ENCODE measurements around the gene TMEM52. TPM values are rescaled to one million over a fixed set of nuclear protein-coding genes. Genes with fewer than 3 reads are reported as not detected.

TMEM52 gene
- total and polyA plus RNA-seq, 2 donors (not counting 3 experiments of a cell fraction or from before 2014, with no cell fraction given) = 1.6 to 1.7 TPM

DNA sequence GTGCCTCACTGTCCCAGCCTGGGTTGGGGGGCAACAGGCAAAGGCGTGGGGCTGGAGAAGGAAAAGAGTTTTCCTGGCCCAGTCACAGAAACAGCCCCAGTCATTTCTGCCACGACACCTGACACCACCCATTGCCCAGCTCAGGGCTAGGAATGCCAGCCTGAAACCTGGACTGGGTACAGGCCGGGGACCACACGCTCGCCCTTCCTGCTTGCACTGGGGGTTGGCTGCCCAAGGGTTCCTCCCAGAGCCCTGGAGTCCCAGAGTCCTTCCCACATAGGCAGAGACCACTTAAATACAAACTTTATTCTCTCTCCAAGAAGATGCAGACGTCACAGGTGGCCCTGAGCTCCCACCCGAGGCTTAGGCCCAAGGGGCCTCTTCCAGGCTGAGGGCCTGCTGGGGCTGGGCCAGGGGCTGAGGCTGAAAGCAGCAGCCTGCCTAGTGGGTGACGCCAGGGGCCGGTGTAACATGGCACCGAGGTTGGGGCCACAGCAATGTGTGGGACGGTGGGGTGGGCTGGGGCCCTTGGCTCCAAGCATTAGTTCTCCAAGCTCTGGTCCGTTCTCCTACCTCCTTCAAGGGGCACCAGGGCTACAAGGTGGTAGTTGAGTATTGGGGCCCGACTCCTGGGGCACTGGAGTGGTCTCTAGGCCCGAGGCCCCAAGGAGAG, 1.6 kb downstream of the TMEM52 start:
- ChIA-PET POLR2A (no interaction called here), CTCF (interaction anchor here (2.3 kb wide), 1 partner anchor 9 kb away, joined by 7 read pairs; no protein-coding TSS in a partner anchor)
- no peak overlapping the region for H3K9ac ChIP-seq (replicated peaks; ENCODE audit: extremely low read depth, insufficient read depth, low read length)
- BruUV-seq (replicated peaks) = no TSS peak
- peaks cover 5% of the 10 kb centered on the region for H3K4me1 ChIP-seq (ENCODE audit: control insufficient read depth, extremely low read depth, insufficient read depth, low read length)
- H2AFZ ChIP-seq (ENCODE audit: low read depth, low read length) = no peak overlapping the region
- FAIRE-seq (no peak), DNase-seq (ENCODE audit: low read depth, low spot score) (no peak)
- no peaks in the 10 kb centered on the region for H3K9me1 ChIP-seq (replicated peaks; ENCODE audit: control insufficient read depth, extremely low read depth, insufficient read depth, low read length)
- H3K9me3 ChIP-seq (replicated peaks; ENCODE audit: control insufficient read depth, insufficient read depth, low read length) = no peaks in the 10 kb centered on the region
- TF ChIP-seq POLR2A (IDR thresholded peaks at IDR 0.05; ENCODE audit: low read depth, low read length) (no peak), EZH2 (IDR thresholded peaks at IDR 0.05; ENCODE audit: borderline replicate concordance, low read depth, low read length, severe bottlenecking) (no peak), GATA2 (IDR thresholded peaks at IDR 0.05; ENCODE audit: insufficient read depth, insufficient read length, low read depth, low read length) (no peak), FOS (IDR thresholded peaks at IDR 0.05; ENCODE audit: borderline replicate concordance, insufficient read depth, low read length) (no peak), JUN (IDR thresholded peaks at IDR 0.05; ENCODE audit: borderline replicate concordance, insufficient read depth, insufficient read length, low read depth) (no peak), MYC (IDR thresholded peaks at IDR 0.05; ENCODE audit: low read depth, low read length) (no peak), POLR2AphosphoS5 (IDR thresholded peaks at IDR 0.05; ENCODE audit: insufficient read depth, low read depth, low read length) (no peak)
- TF ChIP-seq, protein P1, sequence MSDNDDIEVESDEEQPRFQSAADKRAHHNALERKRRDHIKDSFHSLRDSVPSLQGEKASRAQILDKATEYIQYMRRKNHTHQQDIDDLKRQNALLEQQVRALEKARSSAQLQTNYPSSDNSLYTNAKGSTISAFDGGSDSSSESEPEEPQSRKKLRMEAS (IDR thresholded peaks at IDR 0.05; ENCODE audit: insufficient read depth, insufficient read length) = no peak
- TF ChIP-seq, protein P2, sequence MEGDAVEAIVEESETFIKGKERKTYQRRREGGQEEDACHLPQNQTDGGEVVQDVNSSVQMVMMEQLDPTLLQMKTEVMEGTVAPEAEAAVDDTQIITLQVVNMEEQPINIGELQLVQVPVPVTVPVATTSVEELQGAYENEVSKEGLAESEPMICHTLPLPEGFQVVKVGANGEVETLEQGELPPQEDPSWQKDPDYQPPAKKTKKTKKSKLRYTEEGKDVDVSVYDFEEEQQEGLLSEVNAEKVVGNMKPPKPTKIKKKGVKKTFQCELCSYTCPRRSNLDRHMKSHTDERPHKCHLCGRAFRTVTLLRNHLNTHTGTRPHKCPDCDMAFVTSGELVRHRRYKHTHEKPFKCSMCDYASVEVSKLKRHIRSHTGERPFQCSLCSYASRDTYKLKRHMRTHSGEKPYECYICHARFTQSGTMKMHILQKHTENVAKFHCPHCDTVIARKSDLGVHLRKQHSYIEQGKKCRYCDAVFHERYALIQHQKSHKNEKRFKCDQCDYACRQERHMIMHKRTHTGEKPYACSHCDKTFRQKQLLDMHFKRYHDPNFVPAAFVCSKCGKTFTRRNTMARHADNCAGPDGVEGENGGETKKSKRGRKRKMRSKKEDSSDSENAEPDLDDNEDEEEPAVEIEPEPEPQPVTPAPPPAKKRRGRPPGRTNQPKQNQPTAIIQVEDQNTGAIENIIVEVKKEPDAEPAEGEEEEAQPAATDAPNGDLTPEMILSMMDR (IDR thresholded peaks at IDR 0.05; ENCODE audit: extremely low read depth in 1 of 2, insufficient read depth in 1 of 2, low read depth in 1 of 2, low read length in 2 of 2) = no peak
- intact Hi-C loops (cut with micrococcal nuclease) = loop anchor here (10.0 kb wide), 1 partner anchor 217 kb away; no protein-coding TSS in a partner anchor
- dilution Hi-C loops (cut with MboI; ENCODE audit: extremely low pct_ligation_motif_present, low sequenced_read_pairs) = no loop called here
- no peaks in the 10 kb centered on the region for H3K79me2 ChIP-seq (ENCODE audit: control insufficient read depth, insufficient read depth, low read length)
- H3K36me3 ChIP-seq (ENCODE audit: control insufficient read depth in 2 of 2, extremely low read depth in 1 of 2, insufficient read depth in 2 of 2, low read length in 2 of 2) = no peaks in the 10 kb centered on the region
- H3K27me3 ChIP-seq (ENCODE audit: control insufficient read depth in 2 of 2, insufficient read depth in 2 of 2, low read length in 2 of 2) = no peaks in the 10 kb centered on the region
- no peak overlapping the region for H3K4me3 ChIP-seq (replicated peaks in 1 of 3; ENCODE audit: insufficient read depth in 1 of 3, low read depth in 1 of 3, low read length in 3 of 3)
- no peak overlapping the region for H3K27ac ChIP-seq (ENCODE audit: insufficient read depth, low read depth, low read length)
- H4K20me1 ChIP-seq (replicated peaks; ENCODE audit: control insufficient read depth, extremely low read depth, insufficient read depth, low read length) = no peaks in the 10 kb centered on the region
- H3K4me2 ChIP-seq (ENCODE audit: insufficient read depth, low read length) = no peak overlapping the region
